ENCODE data around the gene EIF1B.

The EIF1B gene

DNA sequence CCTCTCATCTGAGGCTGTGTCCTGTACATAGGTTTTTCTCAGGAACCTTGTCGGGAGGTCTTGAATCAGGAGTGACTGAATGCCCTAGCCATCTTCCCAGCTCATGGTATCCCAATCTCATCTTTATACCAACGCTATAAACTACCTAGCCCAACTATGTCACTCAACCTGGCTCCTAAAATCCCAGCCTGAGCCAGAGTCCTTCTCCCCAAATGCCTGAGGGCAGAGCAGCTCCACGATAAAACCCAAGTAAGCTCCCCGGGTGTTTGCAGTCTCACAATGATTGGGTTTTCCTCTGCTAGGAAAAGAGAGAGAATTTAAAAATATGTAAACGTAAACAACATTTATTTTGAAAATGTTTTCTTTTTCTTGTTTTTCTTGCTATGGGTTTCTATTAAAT is 14.4 kb downstream of the EIF1B start:
- TF ChIP-seq TEAD4 (IDR thresholded peaks at IDR 0.05) (no peak), NFIC (IDR thresholded peaks at IDR 0.05) (no peak), EGR1 (IDR thresholded peaks at IDR 0.05) (no peak), FOXM1 (IDR thresholded peaks at IDR 0.05; ENCODE audit: borderline replicate concordance, low read depth) (no peak), EP300 (IDR thresholded peaks at IDR 0.05; ENCODE audit: borderline replicate concordance) (no peak), RAD21 (IDR thresholded peaks at IDR 0.05; ENCODE audit: low read depth) (no peak), TAF1 (IDR thresholded peaks at IDR 0.05; ENCODE audit: low read depth) (no peak), TCF12 (IDR thresholded peaks at IDR 0.05; ENCODE audit: low read depth) (no peak)
- TF ChIP-seq, protein P1, sequence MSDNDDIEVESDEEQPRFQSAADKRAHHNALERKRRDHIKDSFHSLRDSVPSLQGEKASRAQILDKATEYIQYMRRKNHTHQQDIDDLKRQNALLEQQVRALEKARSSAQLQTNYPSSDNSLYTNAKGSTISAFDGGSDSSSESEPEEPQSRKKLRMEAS (IDR thresholded peaks at IDR 0.05): no peak
- TF ChIP-seq, protein P2, sequence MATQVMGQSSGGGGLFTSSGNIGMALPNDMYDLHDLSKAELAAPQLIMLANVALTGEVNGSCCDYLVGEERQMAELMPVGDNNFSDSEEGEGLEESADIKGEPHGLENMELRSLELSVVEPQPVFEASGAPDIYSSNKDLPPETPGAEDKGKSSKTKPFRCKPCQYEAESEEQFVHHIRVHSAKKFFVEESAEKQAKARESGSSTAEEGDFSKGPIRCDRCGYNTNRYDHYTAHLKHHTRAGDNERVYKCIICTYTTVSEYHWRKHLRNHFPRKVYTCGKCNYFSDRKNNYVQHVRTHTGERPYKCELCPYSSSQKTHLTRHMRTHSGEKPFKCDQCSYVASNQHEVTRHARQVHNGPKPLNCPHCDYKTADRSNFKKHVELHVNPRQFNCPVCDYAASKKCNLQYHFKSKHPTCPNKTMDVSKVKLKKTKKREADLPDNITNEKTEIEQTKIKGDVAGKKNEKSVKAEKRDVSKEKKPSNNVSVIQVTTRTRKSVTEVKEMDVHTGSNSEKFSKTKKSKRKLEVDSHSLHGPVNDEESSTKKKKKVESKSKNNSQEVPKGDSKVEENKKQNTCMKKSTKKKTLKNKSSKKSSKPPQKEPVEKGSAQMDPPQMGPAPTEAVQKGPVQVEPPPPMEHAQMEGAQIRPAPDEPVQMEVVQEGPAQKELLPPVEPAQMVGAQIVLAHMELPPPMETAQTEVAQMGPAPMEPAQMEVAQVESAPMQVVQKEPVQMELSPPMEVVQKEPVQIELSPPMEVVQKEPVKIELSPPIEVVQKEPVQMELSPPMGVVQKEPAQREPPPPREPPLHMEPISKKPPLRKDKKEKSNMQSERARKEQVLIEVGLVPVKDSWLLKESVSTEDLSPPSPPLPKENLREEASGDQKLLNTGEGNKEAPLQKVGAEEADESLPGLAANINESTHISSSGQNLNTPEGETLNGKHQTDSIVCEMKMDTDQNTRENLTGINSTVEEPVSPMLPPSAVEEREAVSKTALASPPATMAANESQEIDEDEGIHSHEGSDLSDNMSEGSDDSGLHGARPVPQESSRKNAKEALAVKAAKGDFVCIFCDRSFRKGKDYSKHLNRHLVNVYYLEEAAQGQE (IDR thresholded peaks at IDR 0.05; ENCODE audit: low read depth): no peak
- TF ChIP-seq, protein P3, sequence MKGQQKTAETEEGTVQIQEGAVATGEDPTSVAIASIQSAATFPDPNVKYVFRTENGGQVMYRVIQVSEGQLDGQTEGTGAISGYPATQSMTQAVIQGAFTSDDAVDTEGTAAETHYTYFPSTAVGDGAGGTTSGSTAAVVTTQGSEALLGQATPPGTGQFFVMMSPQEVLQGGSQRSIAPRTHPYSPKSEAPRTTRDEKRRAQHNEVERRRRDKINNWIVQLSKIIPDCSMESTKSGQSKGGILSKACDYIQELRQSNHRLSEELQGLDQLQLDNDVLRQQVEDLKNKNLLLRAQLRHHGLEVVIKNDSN (IDR thresholded peaks at IDR 0.05): no peak

DNA sequence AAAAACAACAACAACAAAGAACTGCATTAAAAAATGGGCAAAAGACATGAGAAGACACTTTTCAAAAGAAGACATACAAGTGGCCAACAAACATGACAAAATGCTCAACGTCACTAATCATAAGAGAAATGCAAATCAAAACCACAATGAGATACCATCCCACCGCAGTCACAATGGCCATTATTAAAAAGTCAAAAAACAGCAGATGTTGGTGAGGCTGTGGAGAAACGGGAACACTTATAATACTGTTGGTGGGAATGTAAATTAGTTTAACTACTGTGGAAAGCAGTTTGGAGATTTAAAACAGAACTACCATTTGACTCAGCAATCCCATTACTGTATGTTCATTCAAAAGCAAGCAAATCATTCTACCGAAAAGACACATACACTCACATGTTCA is 15.1 kb downstream of the EIF1B start:
- TF ChIP-seq RAD21 (IDR thresholded peaks at IDR 0.05; ENCODE audit: low read depth) (no peak), ZBTB7A (IDR thresholded peaks at IDR 0.05; ENCODE audit: low read depth) (no peak), TEAD4 (IDR thresholded peaks at IDR 0.05) (no peak), YY1 (IDR thresholded peaks at IDR 0.05; ENCODE audit: low read depth) (no peak), EP300 (IDR thresholded peaks at IDR 0.05; ENCODE audit: borderline replicate concordance) (no peak), CREB1 (IDR thresholded peaks at IDR 0.05; ENCODE audit: low read depth) (no peak), CEBPB (IDR thresholded peaks at IDR 0.05) (no peak), FOXM1 (IDR thresholded peaks at IDR 0.05; ENCODE audit: borderline replicate concordance, low read depth) (no peak), TCF12 (IDR thresholded peaks at IDR 0.05; ENCODE audit: low read depth) (no peak), EGR1 (IDR thresholded peaks at IDR 0.05) (no peak), NFIC (IDR thresholded peaks at IDR 0.05) (no peak), TAF1 (IDR thresholded peaks at IDR 0.05; ENCODE audit: low read depth) (no peak)
- TF ChIP-seq, protein P1 (IDR thresholded peaks at IDR 0.05): no peak
- TF ChIP-seq, protein P3 (IDR thresholded peaks at IDR 0.05): no peak
- TF ChIP-seq, protein P2 (IDR thresholded peaks at IDR 0.05; ENCODE audit: low read depth): no peak

DNA sequence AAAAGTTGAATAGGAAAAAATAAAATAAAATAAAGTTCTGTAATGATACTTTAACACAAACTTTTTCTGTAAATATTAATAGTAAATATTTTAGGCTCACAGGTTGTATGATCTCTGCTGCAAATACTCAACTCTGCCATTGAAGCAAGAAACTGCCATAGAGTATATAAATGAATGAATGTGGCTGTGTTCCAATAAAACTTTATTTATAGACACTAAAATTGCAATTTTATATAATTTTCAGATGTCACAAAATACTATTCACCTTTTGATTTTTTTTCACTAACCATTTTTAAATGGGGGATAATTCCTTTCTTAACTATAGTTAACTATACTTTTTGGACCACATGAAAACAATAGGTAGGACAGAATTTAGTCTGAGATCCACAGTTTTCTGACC is 16.0 kb downstream of the EIF1B start:
- TF ChIP-seq, protein P3 (IDR thresholded peaks at IDR 0.05): no peak
- TF ChIP-seq RAD21 (IDR thresholded peaks at IDR 0.05; ENCODE audit: low read depth) (no peak), TEAD4 (IDR thresholded peaks at IDR 0.05) (no peak), TCF12 (IDR thresholded peaks at IDR 0.05; ENCODE audit: low read depth) (no peak), EGR1 (IDR thresholded peaks at IDR 0.05) (no peak), ZBTB7A (IDR thresholded peaks at IDR 0.05; ENCODE audit: low read depth) (no peak), CEBPB (IDR thresholded peaks at IDR 0.05) (no peak), TAF1 (IDR thresholded peaks at IDR 0.05; ENCODE audit: low read depth) (no peak), EP300 (IDR thresholded peaks at IDR 0.05; ENCODE audit: borderline replicate concordance) (no peak), FOXM1 (IDR thresholded peaks at IDR 0.05; ENCODE audit: borderline replicate concordance, low read depth) (no peak), YY1 (IDR thresholded peaks at IDR 0.05; ENCODE audit: low read depth) (no peak), NFIC (IDR thresholded peaks at IDR 0.05) (no peak), CREB1 (IDR thresholded peaks at IDR 0.05; ENCODE audit: low read depth) (no peak)
- TF ChIP-seq, protein P2 (IDR thresholded peaks at IDR 0.05; ENCODE audit: low read depth): no peak
- TF ChIP-seq, protein P1 (IDR thresholded peaks at IDR 0.05): no peak

DNA sequence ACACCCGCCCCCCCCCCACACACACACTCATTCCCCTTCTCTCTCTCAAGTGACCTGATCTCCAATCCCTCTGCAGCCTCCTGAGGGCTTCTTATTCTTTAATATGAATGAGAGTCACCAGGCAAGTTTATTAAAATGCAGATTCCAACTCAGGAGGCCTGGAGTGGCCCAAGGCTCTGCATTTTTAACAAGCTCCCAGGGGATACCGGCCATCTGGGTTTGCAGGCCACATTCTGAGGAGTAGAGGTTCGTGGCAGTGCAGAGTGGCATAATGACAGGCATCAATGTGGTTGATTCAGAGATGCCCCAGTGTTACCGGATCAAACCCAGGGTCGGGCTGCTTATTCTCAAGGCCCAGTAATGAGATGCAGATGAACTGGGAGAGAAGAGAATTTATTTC is 18.9 kb downstream of the EIF1B start:
- TF ChIP-seq TEAD4 (IDR thresholded peaks at IDR 0.05) (no peak), ZBTB7A (IDR thresholded peaks at IDR 0.05; ENCODE audit: low read depth) (no peak), RAD21 (IDR thresholded peaks at IDR 0.05; ENCODE audit: low read depth) (no peak), TAF1 (IDR thresholded peaks at IDR 0.05; ENCODE audit: low read depth) (no peak), NFIC (IDR thresholded peaks at IDR 0.05) (no peak), CEBPB (IDR thresholded peaks at IDR 0.05) (no peak), EP300 (IDR thresholded peaks at IDR 0.05; ENCODE audit: borderline replicate concordance) (no peak), TCF12 (IDR thresholded peaks at IDR 0.05; ENCODE audit: low read depth) (no peak), CREB1 (IDR thresholded peaks at IDR 0.05; ENCODE audit: low read depth) (no peak), EGR1 (IDR thresholded peaks at IDR 0.05) (no peak)
- TF ChIP-seq, protein P1 (IDR thresholded peaks at IDR 0.05): no peak
